Ascending aorta (tissue), 2 donors: ENCODE measurements around the gene TMEM126B. TPM values are rescaled to one million over a fixed set of nuclear protein-coding genes. Genes with fewer than 3 reads are reported as not detected.
"Not testable (repeated sequence)": the region's sequence is repeated elsewhere in the genome, so short reads cannot be mapped to it uniquely, and the experiment has no call there.

ENCODE experiments used
- DNase-seq, 2 donors: peaks; one replicate each; pipeline ENCODE4 v3.0.0-alpha.2; 2019; ENCODE audit warnings: low spot score in 2 of 2
- H3K27ac ChIP-seq, 2 donors: fragments of 200-600 bp; sonication (generic); one replicate each; pipeline ENCODE4 v1.5.1; 2016 to 2017; ENCODE audit warnings: mild to moderate bottlenecking in 1 of 2
- H3K27me3 ChIP-seq: fragments of 200-600 bp; sonication (generic); one replicate; pipeline ENCODE4 v1.5.1; 2017
- H3K36me3 ChIP-seq, 2 donors: fragments of 200-600 bp; sonication (generic); one replicate each; pipeline ENCODE4 v1.5.1; 2016
- H3K4me1 ChIP-seq, 2 donors: fragments of 200-600 bp; sonication (generic); one replicate each; pipeline ENCODE4 v1.5.1; 2016 to 2017; ENCODE audit warnings: mild to moderate bottlenecking in 1 of 2
- H3K4me3 ChIP-seq, 2 donors: fragments of 200-600 bp; sonication (generic); one replicate each; pipeline ENCODE4 v1.5.1; 2016 to 2017; ENCODE audit warnings: mild to moderate bottlenecking in 1 of 2
- H3K9me3 ChIP-seq, 2 donors: fragments of 200-600 bp; sonication (generic); one replicate each; pipeline ENCODE4 v1.5.1; 2016
- CTCF ChIP-seq, 3 experiments: fragments of 200-600 bp in 2 of 3; fragments of 450-650 bp in 1 of 3; sonication (generic) in 2 of 3; IDR thresholded peaks; one replicate each; pipeline ENCODE4 v1.5.1; 2016 to 2019; ENCODE audit warnings: antibody characterized with exemption in 3 of 3, mild to moderate bottlenecking in 1 of 3, moderate library complexity in 1 of 3
- intact Hi-C: fragments of 100-400 bp; cut with DNase I; formaldehyde crosslinking; loops from one replicate; pipeline ENCODE4 v1.15.1; 2023
- total RNA-seq: library from RNA; depleted of rRNA; stranded (reverse); fragments of >200 nt; gene quantifications from one replicate; pipeline ENCODE4 v1.1.0, GENCODE V29; 2016

Gene TMEM126B
- total RNA-seq, 1 donor from 2014 or later: 76.4 TPM

- H3K27me3 ChIP-seq: no peaks in the 10 kb centered on the region
- no peak for TF ChIP-seq CTCF (IDR thresholded peaks at IDR 0.05)
Observed at GRCh38 chr11:85596886-85597285, 31.5 kb upstream of the TMEM126B start.

GRCh38 chr11:85599083-85599482, 29.3 kb upstream of the TMEM126B start:
- no peak overlapping the region for H3K4me3 ChIP-seq
- H3K9me3 ChIP-seq: no peaks in the 10 kb centered on the region
- no peak for DNase-seq
- H3K27me3 ChIP-seq: no peaks in the 10 kb centered on the region
- TF ChIP-seq CTCF (IDR thresholded peaks at IDR 0.05): no peak
- intact Hi-C loops: loop anchor here (5.0 kb wide), 1 partner anchor 213 kb away; the partner anchor contains the start of gene SYTL2
- no peak overlapping the region for H3K27ac ChIP-seq
- H3K4me1 ChIP-seq: no peaks in the 10 kb centered on the region
- H3K36me3 ChIP-seq: no peaks in the 10 kb centered on the region

More at GRCh38 chr11:85596886-85597285, 31.5 kb upstream of the TMEM126B start:
- H3K9me3 ChIP-seq: no peaks in the 10 kb centered on the region
- H3K36me3 ChIP-seq: no peaks in the 10 kb centered on the region
- no peak overlapping the region for H3K4me3 ChIP-seq
- no peak for DNase-seq
- H3K27ac ChIP-seq: no peak overlapping the region
- no peaks in the 10 kb centered on the region for H3K4me1 ChIP-seq
- intact Hi-C loops: loop anchor here (5.0 kb wide), 1 partner anchor 215 kb away; the partner anchor contains the start of gene SYTL2

DNA sequence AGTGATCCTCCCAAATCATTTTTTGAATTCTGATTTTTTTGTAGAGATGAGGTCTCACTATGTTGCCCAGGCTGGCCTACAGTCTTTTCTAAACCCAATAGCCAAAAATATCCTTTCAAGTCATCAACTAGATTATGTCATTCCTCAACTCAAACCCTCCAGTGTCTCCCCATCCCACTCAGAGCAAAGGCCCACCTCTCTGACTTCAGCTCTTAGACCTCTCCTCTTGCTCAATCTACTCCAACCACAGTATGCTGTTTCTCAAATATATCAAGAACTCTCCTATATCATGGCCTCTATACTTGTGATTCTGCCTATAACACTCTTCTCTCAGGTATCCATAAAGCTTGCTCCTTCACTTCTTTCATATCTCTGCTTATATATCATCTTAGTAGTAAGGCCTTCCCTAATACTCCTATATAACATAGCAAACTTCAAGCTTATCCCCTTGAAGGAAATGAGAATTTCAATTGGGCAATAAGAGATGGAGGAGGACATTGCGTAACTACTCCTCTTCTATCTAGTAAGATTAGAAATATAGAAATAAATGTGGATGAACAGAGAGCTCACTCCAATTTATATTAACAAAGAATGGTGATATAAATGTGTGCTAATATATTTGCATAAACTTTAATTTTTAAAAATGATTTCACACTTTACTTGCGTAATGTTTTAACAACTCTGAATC, 25.7 kb upstream of the TMEM126B start:
- no peak for DNase-seq
- H3K27ac ChIP-seq: no peak overlapping the region
- no peaks in the 10 kb centered on the region for H3K27me3 ChIP-seq
- intact Hi-C loops: no loop called here
- H3K36me3 ChIP-seq: no peaks in the 10 kb centered on the region
- no peak for TF ChIP-seq CTCF (IDR thresholded peaks at IDR 0.05)
- H3K4me3 ChIP-seq: no peak overlapping the region
- no peaks in the 10 kb centered on the region for H3K4me1 ChIP-seq
- H3K9me3 ChIP-seq: no peaks in the 10 kb centered on the region

- peaks cover 0 to 2% of the 10 kb centered on the region in 2 donors for H3K36me3 ChIP-seq
- no peak overlapping the region for H3K4me3 ChIP-seq
- no peak for DNase-seq
- no peak for TF ChIP-seq CTCF (IDR thresholded peaks at IDR 0.05)
- H3K9me3 ChIP-seq: no peaks in the 10 kb centered on the region
- no peak overlapping the region for H3K27ac ChIP-seq
- intact Hi-C loops: no loop called here
- H3K4me1 ChIP-seq: no peaks in the 10 kb centered on the region
- no peaks in the 10 kb centered on the region for H3K27me3 ChIP-seq
Observed at GRCh38 chr11:85603220-85603619, 25.2 kb upstream of the TMEM126B start.

GRCh38 chr11:85606237-85606636, 22.2 kb upstream of the TMEM126B start:
- H3K9me3 ChIP-seq, H3K4me1 ChIP-seq, H3K36me3 ChIP-seq, H3K27me3 ChIP-seq, H3K4me3 ChIP-seq, DNase-seq, intact Hi-C loops, H3K27ac ChIP-seq: not testable (repeated sequence)

DNA sequence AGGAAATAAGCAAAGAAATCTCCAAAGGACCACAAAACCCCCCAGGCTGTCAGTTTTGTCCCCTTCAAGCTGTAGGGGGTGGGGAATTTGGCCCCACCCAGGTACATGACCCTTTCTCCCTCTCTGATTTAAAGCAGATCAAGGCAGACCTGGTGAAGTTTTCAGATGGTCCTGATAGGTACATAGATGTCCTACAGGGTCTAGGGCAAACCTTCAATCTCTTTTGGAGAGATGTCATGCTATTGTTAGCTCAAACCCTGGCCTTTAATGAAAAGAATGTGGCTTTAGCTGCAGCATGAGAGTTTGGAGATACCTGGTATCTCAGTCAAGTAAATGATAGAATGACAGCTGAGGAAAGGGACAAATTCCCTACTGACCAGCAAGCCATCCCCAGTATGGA, 19.8 kb upstream of the TMEM126B start:
- H3K36me3 ChIP-seq, H3K4me3 ChIP-seq, H3K4me1 ChIP-seq, H3K27ac ChIP-seq, DNase-seq, H3K27me3 ChIP-seq, H3K9me3 ChIP-seq, intact Hi-C loops: not testable (repeated sequence)

DNA sequence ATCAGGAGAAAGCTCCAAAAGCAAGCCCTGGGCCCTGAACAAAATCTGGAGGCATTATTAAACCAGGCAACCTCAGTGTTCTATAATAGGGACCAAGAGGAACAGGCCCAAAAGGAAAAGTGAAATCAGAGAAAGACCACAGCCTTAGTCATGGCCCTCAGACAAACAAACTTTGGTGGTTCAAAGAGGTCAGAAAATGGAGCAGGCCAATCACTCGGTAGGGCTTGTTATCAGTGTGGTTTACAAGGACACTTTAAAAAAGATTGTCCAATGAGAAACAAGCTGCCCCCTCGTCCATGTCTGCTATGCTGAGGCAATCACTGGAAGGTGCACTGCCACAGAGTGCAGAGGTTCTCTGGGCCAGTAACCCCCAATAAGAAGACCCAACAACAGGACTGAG, 19.1 kb upstream of the TMEM126B start:
- H3K27me3 ChIP-seq, H3K4me3 ChIP-seq, H3K27ac ChIP-seq, H3K4me1 ChIP-seq, H3K36me3 ChIP-seq, DNase-seq, H3K9me3 ChIP-seq, intact Hi-C loops: not testable (repeated sequence)

DNA sequence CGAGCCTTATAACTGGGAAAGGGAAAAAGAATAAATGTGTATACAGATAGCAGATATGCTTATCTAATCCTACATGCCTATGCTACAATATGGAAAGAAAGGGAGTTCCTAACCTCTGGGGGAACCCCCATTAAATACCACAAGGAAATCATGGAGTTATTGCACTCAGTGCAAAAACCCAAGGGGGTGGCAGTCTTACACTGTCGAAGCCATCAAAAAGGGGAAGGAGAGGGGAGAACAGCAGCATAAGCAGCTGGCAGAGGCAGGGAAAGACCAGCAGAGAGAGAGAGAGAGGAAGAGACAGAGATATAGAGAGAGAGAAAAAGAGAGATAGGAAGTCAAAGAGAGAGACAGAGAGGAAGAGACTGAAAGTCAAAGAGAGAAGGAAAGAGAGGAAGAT, 16.8 kb upstream of the TMEM126B start:
- H3K4me3 ChIP-seq, H3K27me3 ChIP-seq, H3K36me3 ChIP-seq, H3K9me3 ChIP-seq, DNase-seq, H3K4me1 ChIP-seq, H3K27ac ChIP-seq, intact Hi-C loops: not testable (repeated sequence)
